Endothelial cell (in vitro differentiated cells): ENCODE measurements around the gene ISG20. TPM values are rescaled to one million over a fixed set of nuclear protein-coding genes. Genes with fewer than 3 reads are reported as not detected.

Source experiments
- DNase-seq: peaks from one replicate; pipeline ENCODE4 v3.0.0; 2021; ENCODE audit warnings: low spot score
- H3K27ac Mint-ChIP-seq: one replicate; pipeline ENCODE4 v1.8.0; 2021; ENCODE audit warnings: mixed read lengths, inconsistent platforms; ENCODE audit not compliant: unreplicated experiment
- H3K27me3 Mint-ChIP-seq: one replicate; pipeline ENCODE4 v1.8.0; 2021; ENCODE audit warnings: mild to moderate bottlenecking, moderate library complexity, mixed read lengths, inconsistent platforms; ENCODE audit not compliant: unreplicated experiment
- H3K36me3 Mint-ChIP-seq: one replicate; pipeline ENCODE4 v1.8.0; 2021; ENCODE audit warnings: mild to moderate bottlenecking, low read depth, mixed read lengths, inconsistent platforms; ENCODE audit not compliant: unreplicated experiment
- H3K4me1 Mint-ChIP-seq: one replicate; pipeline ENCODE4 v1.8.0; 2021; ENCODE audit warnings: mild to moderate bottlenecking, mixed read lengths, inconsistent platforms; ENCODE audit not compliant: unreplicated experiment
- H3K4me3 Mint-ChIP-seq: one replicate; pipeline ENCODE4 v1.8.0; 2021; ENCODE audit warnings: mild to moderate bottlenecking, mixed read lengths, inconsistent platforms; ENCODE audit not compliant: unreplicated experiment
- H3K9me3 Mint-ChIP-seq: one replicate; pipeline ENCODE4 v1.8.0; 2021; ENCODE audit warnings: mixed read lengths, inconsistent platforms; ENCODE audit not compliant: unreplicated experiment
- total RNA-seq: library from RNA; stranded (reverse); fragmentation: NEBNext Ultra II Directional; extraction: Animal tissue kit (Norgen Biotek cat#: 25700); gene quantifications from one replicate; pipeline ENCODE4 v1.2.1, GENCODE V29; 2021; ENCODE audit not compliant: unreplicated experiment
- TF ChIP-seq, protein P1 (sequence below): fragments of 200-600 bp; sonication (generic); IDR thresholded peaks from one replicate; pipeline ENCODE4 v1.5.0; 2021; ENCODE audit warnings: antibody characterized with exemption; ENCODE audit not compliant: unreplicated experiment

Gene ISG20
- total RNA-seq, 1 donor from 2014 or later, result 6.6 TPM

DNA sequence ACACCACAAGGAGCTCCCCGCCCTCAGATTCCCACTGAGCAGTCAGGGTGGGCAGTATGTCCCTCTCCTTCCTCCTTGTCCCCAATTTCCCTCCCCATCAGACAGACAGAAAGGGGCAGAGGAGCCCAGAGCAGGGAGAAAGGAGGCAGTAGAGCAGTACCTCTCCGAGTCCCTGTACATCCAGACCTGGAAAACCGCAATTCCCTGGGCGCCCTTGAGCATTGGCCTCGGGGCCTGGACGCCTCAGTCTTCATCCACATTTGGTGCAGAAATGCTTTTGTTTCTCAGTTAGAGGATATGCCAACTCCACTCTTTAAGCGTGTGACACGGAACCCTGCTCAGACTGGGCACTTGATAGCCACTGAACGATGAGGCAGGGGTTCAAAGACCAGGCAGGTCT is 5.9 kb downstream of the ISG20 start:
- Mint-ChIP-seq H3K27ac (no peak overlapping the region), H3K36me3 (peaks cover 3% of the 10 kb centered on the region), H3K4me3 (no peak overlapping the region), H3K9me3 (no peaks in the 10 kb centered on the region), H3K4me1 (peaks cover 11% of the 10 kb centered on the region), H3K27me3 (peaks cover 9% of the 10 kb centered on the region)
- DNase-seq, result no peak
- TF ChIP-seq, protein P1, sequence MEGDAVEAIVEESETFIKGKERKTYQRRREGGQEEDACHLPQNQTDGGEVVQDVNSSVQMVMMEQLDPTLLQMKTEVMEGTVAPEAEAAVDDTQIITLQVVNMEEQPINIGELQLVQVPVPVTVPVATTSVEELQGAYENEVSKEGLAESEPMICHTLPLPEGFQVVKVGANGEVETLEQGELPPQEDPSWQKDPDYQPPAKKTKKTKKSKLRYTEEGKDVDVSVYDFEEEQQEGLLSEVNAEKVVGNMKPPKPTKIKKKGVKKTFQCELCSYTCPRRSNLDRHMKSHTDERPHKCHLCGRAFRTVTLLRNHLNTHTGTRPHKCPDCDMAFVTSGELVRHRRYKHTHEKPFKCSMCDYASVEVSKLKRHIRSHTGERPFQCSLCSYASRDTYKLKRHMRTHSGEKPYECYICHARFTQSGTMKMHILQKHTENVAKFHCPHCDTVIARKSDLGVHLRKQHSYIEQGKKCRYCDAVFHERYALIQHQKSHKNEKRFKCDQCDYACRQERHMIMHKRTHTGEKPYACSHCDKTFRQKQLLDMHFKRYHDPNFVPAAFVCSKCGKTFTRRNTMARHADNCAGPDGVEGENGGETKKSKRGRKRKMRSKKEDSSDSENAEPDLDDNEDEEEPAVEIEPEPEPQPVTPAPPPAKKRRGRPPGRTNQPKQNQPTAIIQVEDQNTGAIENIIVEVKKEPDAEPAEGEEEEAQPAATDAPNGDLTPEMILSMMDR, result no peak

DNA sequence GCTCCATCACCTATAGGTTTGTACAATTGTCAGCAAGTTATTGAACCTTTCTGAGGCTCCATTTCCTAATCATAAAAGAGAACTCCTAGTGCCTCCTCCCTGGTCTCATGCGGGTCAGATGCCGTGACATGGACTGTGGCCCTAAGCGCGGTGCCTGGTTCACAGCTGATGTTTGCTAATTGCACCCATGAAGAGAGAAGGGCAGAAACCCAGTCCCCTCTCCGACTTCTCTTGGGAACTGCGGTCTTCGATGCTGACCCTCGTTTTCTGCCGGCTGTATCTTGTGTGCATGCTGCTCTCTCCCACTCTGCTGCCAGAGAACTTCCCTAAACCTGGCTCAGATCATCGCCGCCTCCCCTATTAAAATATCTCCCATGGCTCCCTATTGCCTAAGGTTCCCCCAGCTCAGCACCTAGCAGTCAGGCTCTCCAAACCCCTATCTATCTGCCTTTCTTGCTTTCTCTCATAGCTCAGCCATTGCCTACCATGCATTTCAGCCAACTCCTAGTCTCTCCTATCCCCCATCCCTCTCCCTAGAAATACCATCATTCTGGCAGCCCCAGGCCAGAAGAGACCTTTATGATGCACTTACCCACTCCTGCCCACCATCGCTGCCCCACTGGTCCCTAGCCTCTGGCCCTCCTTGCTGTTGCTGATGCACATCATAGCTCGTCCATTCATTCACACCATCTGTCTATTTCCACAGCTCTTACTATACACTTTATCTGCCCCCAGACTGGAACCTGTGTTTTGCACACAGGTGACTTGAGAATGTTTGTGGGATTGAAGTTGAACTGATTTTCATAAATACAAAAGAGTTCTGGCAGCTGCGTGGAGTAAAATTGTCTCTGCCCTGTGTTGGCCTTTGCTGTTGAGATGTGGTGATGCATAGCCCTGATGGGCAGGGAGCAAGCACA is 6.6 kb downstream of the ISG20 start:
- DNase-seq, result no peak
- no peaks in the 10 kb centered on the region for H3K9me3 Mint-ChIP-seq
- H3K4me1 Mint-ChIP-seq, result peaks cover 9% of the 10 kb centered on the region
- H3K27me3 Mint-ChIP-seq, result peaks cover 7% of the 10 kb centered on the region
- H3K27ac Mint-ChIP-seq, result no peak overlapping the region
- TF ChIP-seq, protein P1, result no peak
- peaks cover 3% of the 10 kb centered on the region for H3K36me3 Mint-ChIP-seq
- no peak overlapping the region for H3K4me3 Mint-ChIP-seq

DNA sequence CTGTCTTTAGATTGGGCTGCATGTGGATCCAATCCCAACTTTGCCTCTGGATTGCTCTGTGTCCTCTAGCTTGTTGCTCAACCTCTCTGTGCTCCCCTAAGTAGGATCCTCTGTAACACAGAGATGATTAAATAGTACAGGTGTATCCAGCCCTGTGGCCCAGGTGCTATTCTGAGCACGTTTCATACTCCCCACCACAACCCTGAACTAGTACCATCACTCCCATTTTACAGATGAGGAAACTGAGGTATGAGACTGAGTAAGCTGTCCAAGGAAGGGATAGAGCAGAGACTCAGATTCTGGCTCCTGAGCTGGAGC is 7.2 kb downstream of the ISG20 start:
- Mint-ChIP-seq H3K36me3 (peaks cover 3% of the 10 kb centered on the region), H3K9me3 (no peaks in the 10 kb centered on the region), H3K27me3 (peaks cover 7% of the 10 kb centered on the region), H3K4me3 (no peak overlapping the region), H3K4me1 (peaks cover 9% of the 10 kb centered on the region), H3K27ac (no peak overlapping the region)
- TF ChIP-seq, protein P1, result no peak
- no peak for DNase-seq

DNA sequence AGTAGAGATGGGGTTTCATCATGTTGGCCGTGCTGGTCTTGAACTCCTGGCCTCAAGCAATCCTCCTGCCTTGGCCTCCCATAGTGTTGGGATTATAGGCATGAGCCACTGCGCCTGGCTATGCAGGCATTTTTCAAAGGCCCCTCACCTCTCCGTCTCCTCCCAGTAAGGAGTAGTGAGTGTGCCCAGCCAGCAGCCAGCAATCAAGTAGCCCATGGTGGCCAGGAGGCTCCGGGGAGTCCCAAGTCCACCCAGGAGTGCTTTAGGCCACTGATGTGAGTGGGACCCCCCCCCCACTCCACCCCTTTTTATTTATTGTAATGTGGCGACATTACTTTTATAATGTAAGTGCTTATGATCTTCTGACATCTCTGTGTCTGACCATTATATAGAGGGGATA is 8.1 kb downstream of the ISG20 start:
- no peaks in the 10 kb centered on the region for H3K9me3 Mint-ChIP-seq
- H3K4me1 Mint-ChIP-seq, result peaks cover 9% of the 10 kb centered on the region
- peaks cover 7% of the 10 kb centered on the region for H3K27me3 Mint-ChIP-seq
- H3K4me3 Mint-ChIP-seq, result no peak overlapping the region
- TF ChIP-seq, protein P1, result no peak
- H3K27ac Mint-ChIP-seq, result no peak overlapping the region
- peaks cover 3% of the 10 kb centered on the region for H3K36me3 Mint-ChIP-seq
- no peak for DNase-seq

DNA sequence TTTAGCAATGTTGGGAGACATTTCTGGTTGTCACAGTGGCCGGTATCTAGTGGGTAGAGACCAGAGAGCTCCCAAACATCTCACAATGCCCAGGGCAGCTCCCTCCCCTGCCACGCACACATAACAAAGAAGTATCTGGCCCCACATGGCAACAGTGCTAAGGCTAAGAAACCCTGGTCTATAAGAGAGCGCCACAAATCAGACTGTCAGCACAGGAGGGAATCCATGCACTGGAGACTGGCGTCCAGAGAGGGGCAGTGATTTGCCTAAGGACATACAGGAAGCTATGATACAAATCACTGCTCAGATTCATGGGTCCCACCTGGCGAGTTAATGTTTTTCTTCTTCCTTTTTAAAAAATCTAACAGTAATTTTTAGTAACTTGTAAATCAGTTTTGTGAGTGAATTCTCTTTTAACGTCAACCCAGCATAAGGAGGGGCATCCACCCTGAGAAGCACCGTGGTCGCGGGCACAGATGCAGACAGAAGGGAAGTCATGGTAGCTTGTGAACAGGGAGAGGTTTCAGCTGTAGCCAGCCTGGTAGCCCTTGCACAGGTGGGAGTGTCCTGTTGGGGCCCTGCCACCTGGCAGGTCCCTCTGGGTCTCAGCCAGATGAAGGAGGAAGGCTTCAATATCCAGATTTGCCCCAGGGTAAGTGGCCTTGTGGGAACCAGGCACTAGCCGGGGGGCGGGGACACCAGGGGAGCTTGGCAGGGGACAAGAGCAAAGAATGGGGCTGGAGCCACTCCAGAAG is 8.7 kb downstream of the ISG20 start:
- Mint-ChIP-seq H3K9me3 (no peaks in the 10 kb centered on the region), H3K27ac (no peak overlapping the region), H3K4me3 (no peak overlapping the region), H3K27me3 (peaks cover 7% of the 10 kb centered on the region), H3K36me3 (peaks cover 3% of the 10 kb centered on the region), H3K4me1 (peaks cover 9% of the 10 kb centered on the region)
- TF ChIP-seq, protein P1, result no peak
- no peak for DNase-seq
